SK-N-MC (cell line): Measurements from ENCODE around the gene SPEF2.

Source experiments
- EZH2 ChIP-seq: fragments of 200-600 bp; sonication (generic); IDR thresholded peaks from one replicate; pipeline ENCODE4 v1.6.1; 2017; ENCODE audit warnings: antibody characterized with exemption
- POLR2AphosphoS5 ChIP-seq: IDR thresholded peaks from 2 replicates; pipeline ENCODE4 v1.6.1; 2012; ENCODE audit warnings: mild to moderate bottlenecking, low read depth, low read length, borderline replicate concordance

DNA sequence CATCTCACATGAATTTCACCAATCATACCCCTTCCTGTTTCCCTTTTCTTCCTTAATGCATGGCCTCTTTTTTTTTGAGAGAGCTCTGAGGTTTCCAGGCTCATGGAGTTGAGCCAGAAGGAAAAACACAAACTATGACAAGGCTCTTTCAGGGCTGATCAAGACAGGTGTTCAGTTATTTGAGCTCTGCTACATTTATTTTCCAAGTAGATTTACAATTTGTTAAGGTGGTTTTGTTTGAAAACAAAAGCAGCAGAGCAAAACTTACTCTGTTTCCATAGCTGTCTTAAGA is 176.6 kb downstream of the SPEF2 start:
- TF ChIP-seq POLR2AphosphoS5 (no peak), EZH2 (no peak)
